Umbilical cord (tissue), 2 donors: ENCODE data around the gene KCNJ11. TPM values are rescaled to one million over a fixed set of nuclear protein-coding genes. Genes with fewer than 3 reads are reported as not detected.

ENCODE experiments used
- DNase-seq: peaks from one replicate; pipeline ENCODE4 v3.0.0-alpha.2; 2015; ENCODE audit warnings: low spot score
- total RNA-seq: library from RNA; depleted of rRNA; stranded (reverse); fragments of >200 nt; gene quantifications from one replicate; pipeline ENCODE4 v1.2.3, GENCODE V29; 2014; ENCODE audit warnings: low replicate concordance; ENCODE audit not compliant: insufficient read depth

The KCNJ11 gene
- total RNA-seq, 1 donor from 2014 or later, result 0.48 TPM

DNA sequence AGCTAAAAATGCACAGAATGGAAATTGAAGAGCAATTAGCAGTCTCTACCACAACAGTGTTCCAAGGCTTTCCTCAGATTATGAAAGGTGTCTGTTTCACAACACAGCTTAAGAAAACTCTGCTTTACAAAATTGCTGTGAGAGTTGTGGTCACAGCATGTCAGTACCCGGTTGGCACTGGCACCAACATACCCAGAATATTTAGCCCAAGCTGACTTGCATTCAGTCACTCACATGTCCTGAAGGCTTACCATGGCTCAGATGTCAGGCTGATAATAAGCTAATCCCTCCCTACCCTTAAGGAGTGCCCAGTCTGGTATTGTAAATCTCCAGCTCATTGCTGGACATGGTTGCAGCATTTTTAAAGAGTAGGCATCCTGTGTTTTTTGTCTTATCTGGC lies 22.0 kb downstream of the KCNJ11 start:
- DNase-seq, result no peak

DNA sequence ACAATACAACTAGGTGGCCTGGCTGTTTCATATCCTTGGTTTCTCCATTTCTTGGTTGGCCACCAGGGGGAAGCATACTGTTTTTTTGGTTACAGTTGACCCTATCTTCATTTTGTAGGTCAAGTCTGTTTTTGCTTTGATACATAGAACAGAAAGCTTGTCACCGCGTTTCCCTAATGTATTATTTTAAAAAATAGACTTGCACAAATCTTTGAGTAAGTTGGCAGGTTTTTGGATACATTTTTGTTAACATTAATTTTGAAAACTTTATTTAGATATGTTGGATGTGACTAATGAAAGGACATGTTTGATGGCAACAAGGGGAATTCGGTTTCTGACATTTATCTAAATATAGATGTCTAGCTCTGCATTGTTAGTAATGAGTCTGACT lies 33.9 kb downstream of the KCNJ11 start:
- DNase-seq, result peak; percentile 73

DNA sequence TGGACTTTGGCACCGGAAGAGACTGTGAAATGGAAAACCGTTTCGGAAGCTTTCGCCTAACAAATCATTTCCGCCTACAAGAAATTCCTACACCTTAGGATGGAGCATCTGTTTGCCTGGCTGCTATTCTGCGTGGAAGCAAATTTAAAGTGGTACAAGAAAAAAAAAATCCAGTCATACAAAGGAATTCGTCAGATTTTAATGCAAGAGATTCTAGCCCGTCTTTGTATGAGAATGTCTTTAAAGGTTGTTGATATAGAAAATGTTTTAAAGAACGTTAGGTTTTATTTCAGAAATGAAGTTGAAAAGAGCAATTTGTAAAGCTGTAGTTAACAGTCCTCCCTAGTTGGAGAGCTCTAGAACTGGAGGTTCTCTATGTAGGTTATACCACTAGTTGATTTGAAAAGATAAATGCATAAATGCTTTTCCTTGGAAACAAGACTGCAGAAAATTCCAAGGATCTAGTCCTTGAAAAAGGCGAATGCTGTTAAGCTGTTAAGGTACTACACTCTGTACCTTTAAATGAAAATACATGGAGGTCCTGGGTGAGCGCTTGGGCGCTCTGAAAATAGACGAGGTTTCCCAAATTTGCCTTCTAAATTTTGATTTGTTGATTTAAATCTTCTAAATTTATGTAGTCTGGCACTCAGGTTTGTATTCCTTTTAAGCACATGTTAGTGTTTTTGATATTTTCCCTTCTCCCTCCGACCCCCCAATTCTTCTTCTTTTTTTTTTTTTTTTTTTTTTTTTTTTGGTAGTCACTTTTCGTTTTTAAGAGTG lies 34.4 kb downstream of the KCNJ11 start:
- no peak for DNase-seq

DNA sequence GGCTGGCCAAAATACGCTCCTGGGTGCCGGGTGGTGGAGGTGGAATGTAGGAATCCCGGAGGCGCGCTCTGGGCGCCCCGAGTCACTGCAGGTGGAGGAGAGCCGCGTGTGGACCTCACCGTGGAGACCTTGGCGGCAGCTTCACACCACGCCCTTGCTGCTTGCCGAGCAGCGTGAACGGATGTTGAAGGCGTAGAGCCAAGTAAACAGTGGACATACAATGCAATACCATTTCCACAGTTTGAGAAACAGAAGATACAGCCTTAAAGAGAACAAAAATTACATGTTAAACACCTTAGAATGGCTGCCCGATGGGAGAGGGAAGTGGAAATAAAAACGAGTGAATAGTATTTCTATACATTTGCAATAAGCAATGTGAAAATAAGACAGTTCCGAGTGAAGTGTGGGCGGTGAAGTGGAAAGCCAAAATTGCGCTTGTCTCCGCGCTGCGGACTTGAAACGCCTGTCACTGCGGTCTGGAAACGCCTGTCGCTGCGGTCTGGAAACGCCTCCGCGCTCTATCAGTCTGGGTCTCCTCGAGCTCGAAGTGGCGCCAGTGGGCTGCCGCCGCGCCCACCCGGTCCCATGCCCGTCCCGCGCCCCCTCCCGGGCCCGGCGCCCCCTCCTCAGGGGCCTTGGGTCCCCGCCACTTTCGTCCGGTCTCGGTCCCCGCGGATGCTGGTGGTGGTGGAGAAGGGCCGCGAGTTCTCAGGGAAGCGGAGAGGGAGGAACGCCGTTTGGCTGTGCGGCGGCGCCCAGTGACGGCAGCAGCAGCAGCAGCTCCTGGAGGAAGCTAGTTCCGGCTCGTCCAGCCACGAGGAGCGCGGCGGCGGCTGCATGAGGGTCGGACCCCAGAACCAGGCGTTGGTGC lies 35.3 kb downstream of the KCNJ11 start:
- peak; percentile 79 for DNase-seq

DNA sequence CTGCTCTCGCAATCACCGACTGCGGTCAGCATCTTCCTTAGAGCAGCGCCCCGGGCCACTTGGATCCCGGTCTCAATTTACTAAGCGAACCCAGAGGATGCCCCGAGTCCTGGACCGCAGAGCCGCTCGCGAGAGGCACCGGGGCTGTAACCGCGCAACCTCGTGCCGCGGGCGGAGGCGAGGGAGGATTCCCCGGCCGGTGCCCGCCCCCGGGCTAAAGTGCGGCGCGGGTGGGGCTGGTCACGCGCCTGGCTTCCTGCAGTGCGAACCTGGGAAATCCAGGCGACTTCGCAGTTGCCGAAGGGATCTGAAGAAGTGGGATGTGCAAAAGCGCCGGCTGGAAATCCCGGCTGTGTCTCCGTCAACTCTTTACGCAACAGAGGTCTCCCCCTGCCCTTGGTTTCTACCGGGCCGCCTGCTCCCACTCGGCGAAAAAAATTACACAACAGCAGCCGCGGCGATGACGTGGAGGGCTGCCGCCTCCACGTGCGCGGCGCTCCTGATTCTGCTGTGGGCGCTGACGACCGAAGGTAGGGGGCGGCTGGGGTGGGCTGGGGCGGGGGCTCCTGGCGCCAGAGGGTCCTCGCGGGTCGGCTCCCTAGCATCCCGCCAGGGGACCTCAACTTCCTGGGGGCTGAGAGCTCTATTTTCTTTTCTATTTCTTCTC lies 36.8 kb downstream of the KCNJ11 start, which contains the start of gene NCR3LG1:
Gene NCR3LG1 (plus strand): TSS at position 291 of the 667 bp plus-strand sequence. CDS start 170 bp downstream, at position 461.
- peak; percentile 31 for DNase-seq

DNA sequence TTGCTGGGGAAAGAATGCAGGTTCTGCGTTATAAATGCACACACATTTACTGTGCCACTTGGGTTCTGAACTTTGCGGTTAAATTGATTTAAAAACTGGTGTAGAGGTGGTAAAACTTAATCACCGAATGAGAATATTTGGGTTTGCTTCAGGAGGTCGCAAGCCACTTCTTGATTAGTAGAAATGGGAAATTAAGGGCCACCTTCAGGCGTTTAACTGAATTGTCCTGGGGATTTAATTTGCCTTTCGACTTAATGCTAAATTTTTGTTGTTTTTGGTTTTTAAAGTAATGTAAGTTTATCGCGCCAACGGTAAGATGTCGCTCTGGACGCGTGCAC lies 37.3 kb downstream of the KCNJ11 start:
- DNase-seq, result no peak

DNA sequence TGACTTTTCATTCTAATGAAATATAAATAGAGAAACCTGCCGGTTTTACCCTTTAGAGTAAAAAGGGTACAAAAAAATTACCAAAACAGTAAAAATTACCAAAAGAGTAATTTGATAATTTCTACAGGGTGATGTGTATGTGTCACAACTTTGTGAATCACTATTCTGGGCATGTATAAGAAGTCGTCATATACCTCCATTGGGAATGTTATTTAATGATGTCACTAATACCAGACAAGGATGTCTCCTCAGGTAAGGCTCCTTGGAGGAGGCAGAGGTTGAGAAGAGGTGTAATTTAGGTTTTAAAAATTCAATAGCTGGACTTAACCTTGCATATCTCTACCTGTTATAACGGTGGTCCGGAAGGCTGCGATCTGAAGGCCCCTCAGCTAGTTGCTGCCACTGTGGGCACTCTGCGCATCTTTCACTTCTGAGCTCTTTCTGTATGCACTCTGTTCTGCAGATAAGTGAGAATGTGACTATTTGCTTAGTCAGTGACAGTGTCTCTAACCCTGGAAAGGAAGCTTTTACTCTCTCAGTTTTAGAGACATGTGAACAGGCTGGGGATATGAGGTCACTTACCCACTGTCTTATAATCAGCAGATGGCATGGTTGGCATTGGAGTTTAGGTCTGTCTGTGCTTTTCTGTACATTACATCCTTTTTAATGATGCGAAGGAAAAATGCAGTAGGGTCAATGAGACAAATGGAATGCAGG lies 37.8 kb downstream of the KCNJ11 start:
- DNase-seq, result no peak

DNA sequence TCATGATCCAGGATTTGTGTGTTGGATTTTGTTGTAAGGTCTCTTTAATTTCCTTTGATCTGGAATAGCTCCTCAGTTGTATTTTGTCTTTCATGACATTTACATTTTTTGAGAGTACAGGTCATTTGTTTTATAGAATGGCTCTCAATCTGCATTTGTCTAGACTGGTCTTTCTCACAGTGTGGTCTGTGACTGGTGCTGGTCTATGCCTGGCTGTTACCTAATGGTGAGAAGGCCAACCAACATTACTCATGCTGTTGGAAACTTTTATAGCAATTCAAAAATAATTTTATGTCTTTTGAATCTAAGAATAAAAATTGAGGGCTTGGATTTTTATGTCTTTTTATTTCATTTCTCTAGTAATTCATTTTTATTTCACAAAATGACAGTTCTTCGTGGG lies 40.8 kb downstream of the KCNJ11 start:
- no peak for DNase-seq

DNA sequence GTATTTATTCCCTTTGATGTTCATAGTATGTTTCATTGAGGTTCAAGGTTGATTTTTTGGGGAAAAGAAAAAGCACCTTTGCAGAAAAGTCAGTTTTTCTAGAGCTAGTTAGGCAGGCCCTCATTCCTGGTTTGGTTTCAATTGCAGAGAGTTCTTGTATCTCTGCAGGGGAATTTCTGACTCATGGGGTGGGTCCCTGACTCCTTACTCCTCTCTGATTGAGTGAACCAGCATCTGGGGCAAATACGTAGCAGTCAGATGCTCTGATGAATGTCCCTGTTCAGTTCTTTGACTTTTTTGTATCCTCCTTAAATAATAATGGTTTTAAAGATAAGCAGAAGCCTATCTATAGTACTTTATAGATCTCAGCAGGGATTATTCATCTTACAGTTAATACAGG lies 44.6 kb downstream of the KCNJ11 start:
- DNase-seq, result peak; percentile 66

DNA sequence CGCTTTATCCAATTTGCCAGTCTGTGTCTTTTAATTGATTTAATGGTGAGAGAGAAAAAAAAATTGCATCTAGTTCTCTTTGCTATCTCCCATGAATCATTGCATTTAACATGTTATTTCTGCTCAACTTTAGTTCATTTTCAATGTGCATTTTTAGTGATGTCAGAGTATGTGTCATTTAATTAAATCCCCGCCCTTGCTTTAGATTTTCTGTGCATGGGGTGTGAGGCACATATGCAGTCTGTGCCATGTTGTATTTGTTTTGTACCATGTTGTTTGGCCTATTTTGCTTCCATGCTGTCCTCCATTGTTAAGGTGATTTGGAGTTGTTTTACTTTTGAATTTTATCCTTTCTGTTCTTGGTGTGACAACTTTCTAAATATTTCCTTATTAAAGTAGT lies 45.2 kb downstream of the KCNJ11 start:
- no peak for DNase-seq

Other genes with a start within 250 kb of the KCNJ11 start
- 94.4 TPM for gene PIK3C2A, start 180.7 kb downstream of the KCNJ11 start, total RNA-seq
- 122 TPM for gene NUCB2, start 111.9 kb downstream of the KCNJ11 start, total RNA-seq
- gene NCR3LG1, start 36.9 kb downstream of the KCNJ11 start, total RNA-seq, result 2.2 TPM
- gene ABCC8, start 88.2 kb upstream of the KCNJ11 start, total RNA-seq, result 0.48 TPM
- gene USH1C, start 155.8 kb upstream of the KCNJ11 start, total RNA-seq, result 5.3 TPM
- gene OTOG, start 158.6 kb upstream of the KCNJ11 start, total RNA-seq, result 0.48 TPM